ENCODE results near the gene SIRPA.

SIRPA gene

GRCh38 chr20:1947535-1947846, 52.3 kb downstream of the SIRPA start:
- no peak for DNase-seq (ENCODE audit: low read depth in 1 of 2, low spot score in 1 of 2)

- no peak for DNase-seq (ENCODE audit: low read depth in 1 of 2, low spot score in 1 of 2)
Measured at GRCh38 chr20:1949347-1950100, 54.3 kb downstream of the SIRPA start.

GRCh38 chr20:1950836-1951235, 55.6 kb downstream of the SIRPA start:
- no peak for DNase-seq (ENCODE audit: low read depth in 1 of 2, low spot score in 1 of 2)

- DNase-seq (ENCODE audit: low read depth in 1 of 2, low spot score in 1 of 2) = no peak
Measured at GRCh38 chr20:1951436-1952115, 56.4 kb downstream of the SIRPA start.

- no peak for DNase-seq (ENCODE audit: low read depth in 1 of 2, low spot score in 1 of 2)
Measured at GRCh38 chr20:1952737-1953530, 57.7 kb downstream of the SIRPA start.

GRCh38 chr20:1953621-1954020, 58.4 kb downstream of the SIRPA start:
- DNase-seq (ENCODE audit: low read depth in 1 of 2, low spot score in 1 of 2) = no peak

- no peak for DNase-seq (ENCODE audit: low read depth in 1 of 2, low spot score in 1 of 2)
Measured at GRCh38 chr20:1955217-1955616, 60.0 kb downstream of the SIRPA start.

GRCh38 chr20:1958426-1958825, 63.2 kb downstream of the SIRPA start:
- no peak for DNase-seq (ENCODE audit: low read depth in 1 of 2, low spot score in 1 of 2)

- no peak for DNase-seq (ENCODE audit: low read depth in 1 of 2, low spot score in 1 of 2)
Measured at GRCh38 chr20:1959156-1959555, 63.9 kb downstream of the SIRPA start.

- no peak for DNase-seq (ENCODE audit: low read depth in 1 of 2, low spot score in 1 of 2)
Measured at GRCh38 chr20:1961374-1961773, 66.2 kb downstream of the SIRPA start.

GRCh38 chr20:1964061-1964460, 68.9 kb downstream of the SIRPA start:
- DNase-seq (ENCODE audit: low read depth in 1 of 2, low spot score in 1 of 2) = no peak

GRCh38 chr20:1964659-1965405, 69.6 kb downstream of the SIRPA start:
- no peak for DNase-seq (ENCODE audit: low read depth in 1 of 2, low spot score in 1 of 2)

- DNase-seq (ENCODE audit: low read depth in 1 of 2, low spot score in 1 of 2) = peak; percentile 47 to 69
Measured at GRCh38 chr20:1965520-1966351, 70.5 kb downstream of the SIRPA start.

- no peak for DNase-seq (ENCODE audit: low read depth in 1 of 2, low spot score in 1 of 2)
Measured at GRCh38 chr20:1968964-1969363, 73.8 kb downstream of the SIRPA start.

GRCh38 chr20:1971893-1972586, 76.8 kb downstream of the SIRPA start:
- no peak for DNase-seq (ENCODE audit: low read depth in 1 of 2, low spot score in 1 of 2)

- DNase-seq (ENCODE audit: low read depth in 1 of 2, low spot score in 1 of 2) = no peak
Measured at GRCh38 chr20:1973601-1974440, 78.6 kb downstream of the SIRPA start.

- no peak for DNase-seq (ENCODE audit: low read depth in 1 of 2, low spot score in 1 of 2)
Measured at GRCh38 chr20:1975291-1975690, 80.1 kb downstream of the SIRPA start.

- DNase-seq (ENCODE audit: low read depth in 1 of 2, low spot score in 1 of 2) = no peak
Measured at GRCh38 chr20:1979106-1979778, 84.0 kb downstream of the SIRPA start.
